22Rv1 (cell line): ENCODE data around the gene OTUB1.
"Not testable (repeated sequence)": the region's sequence is repeated elsewhere in the genome, so short reads cannot be mapped to it uniquely, and the experiment has no call there.

Source experiments
- H3K27ac ChIP-seq: fragments of 450-650 bp; 2 replicates; pipeline ENCODE4 v1.5.1; 2017
- ZFX ChIP-seq: fragments of 450-650 bp; IDR thresholded peaks from 2 replicates; pipeline ENCODE4 v1.6.1; 2017; ENCODE audit warnings: antibody characterized with exemption, borderline replicate concordance
- TF ChIP-seq, protein P1 (sequence below): fragments of 450-650 bp; IDR thresholded peaks from 2 replicates; pipeline ENCODE4 v1.5.1; 2017; ENCODE audit warnings: mild to moderate bottlenecking

The OTUB1 gene

GRCh38 chr11:64040684-64041322 lies 54.6 kb downstream of the OTUB1 start:
- no peak overlapping the region for H3K27ac ChIP-seq
- TF ChIP-seq, protein P1, sequence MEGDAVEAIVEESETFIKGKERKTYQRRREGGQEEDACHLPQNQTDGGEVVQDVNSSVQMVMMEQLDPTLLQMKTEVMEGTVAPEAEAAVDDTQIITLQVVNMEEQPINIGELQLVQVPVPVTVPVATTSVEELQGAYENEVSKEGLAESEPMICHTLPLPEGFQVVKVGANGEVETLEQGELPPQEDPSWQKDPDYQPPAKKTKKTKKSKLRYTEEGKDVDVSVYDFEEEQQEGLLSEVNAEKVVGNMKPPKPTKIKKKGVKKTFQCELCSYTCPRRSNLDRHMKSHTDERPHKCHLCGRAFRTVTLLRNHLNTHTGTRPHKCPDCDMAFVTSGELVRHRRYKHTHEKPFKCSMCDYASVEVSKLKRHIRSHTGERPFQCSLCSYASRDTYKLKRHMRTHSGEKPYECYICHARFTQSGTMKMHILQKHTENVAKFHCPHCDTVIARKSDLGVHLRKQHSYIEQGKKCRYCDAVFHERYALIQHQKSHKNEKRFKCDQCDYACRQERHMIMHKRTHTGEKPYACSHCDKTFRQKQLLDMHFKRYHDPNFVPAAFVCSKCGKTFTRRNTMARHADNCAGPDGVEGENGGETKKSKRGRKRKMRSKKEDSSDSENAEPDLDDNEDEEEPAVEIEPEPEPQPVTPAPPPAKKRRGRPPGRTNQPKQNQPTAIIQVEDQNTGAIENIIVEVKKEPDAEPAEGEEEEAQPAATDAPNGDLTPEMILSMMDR, result no peak
- TF ChIP-seq ZFX, result no peak

GRCh38 chr11:64041846-64042245 lies 55.6 kb downstream of the OTUB1 start:
- TF ChIP-seq, protein P1, result no peak
- no peak for TF ChIP-seq ZFX
- no peak overlapping the region for H3K27ac ChIP-seq

GRCh38 chr11:64042301-64042700 lies 56.1 kb downstream of the OTUB1 start:
- TF ChIP-seq, protein P1, result no peak
- TF ChIP-seq ZFX, result no peak
- H3K27ac ChIP-seq, result no peak overlapping the region

DNA sequence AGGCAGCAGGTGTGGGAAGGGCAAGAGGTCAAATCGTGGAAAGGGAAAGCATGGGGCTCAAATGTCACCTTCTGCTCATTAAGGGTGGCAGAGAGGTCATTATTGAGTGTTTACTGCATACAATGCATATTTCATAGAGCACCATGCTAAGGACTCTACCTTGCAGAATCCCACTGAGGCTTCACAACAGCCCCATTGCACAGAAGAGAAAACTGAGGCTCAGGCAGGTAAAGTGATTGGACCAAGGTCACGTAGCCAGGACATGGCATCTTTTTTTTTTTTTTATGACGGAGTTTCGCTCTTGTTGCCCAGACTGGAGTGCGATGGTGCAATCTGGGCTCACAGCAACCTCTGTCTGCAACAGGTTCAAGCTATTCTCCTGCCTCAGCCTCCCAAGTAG lies 57.3 kb downstream of the OTUB1 start:
- no peak overlapping the region for H3K27ac ChIP-seq
- TF ChIP-seq, protein P1, result no peak
- TF ChIP-seq ZFX, result no peak

GRCh38 chr11:64044730-64045393 lies 58.6 kb downstream of the OTUB1 start:
- no peak overlapping the region for H3K27ac ChIP-seq
- TF ChIP-seq, protein P1, result no peak
- TF ChIP-seq ZFX, result no peak

- TF ChIP-seq, protein P1, result no peak
- TF ChIP-seq ZFX, result no peak
- H3K27ac ChIP-seq, result no peak overlapping the region
Measured at GRCh38 chr11:64045700-64046099, 59.5 kb downstream of the OTUB1 start.

- not testable (repeated sequence) for H3K27ac ChIP-seq
Measured at GRCh38 chr11:64047373-64047772, 61.1 kb downstream of the OTUB1 start.
